H7 (cell line): ENCODE data around the gene SAMD4A. TPM values are rescaled to one million over a fixed set of nuclear protein-coding genes. Genes with fewer than 3 reads are reported as not detected.
A peak's percentile ranks its signal among the peaks of the same experiment; 100 is the strongest.

Experiments
- DNase-seq: peaks from one replicate; pipeline ENCODE4 v3.0.0; 2012
- H3K27me3 ChIP-seq: 2 replicates; pipeline ENCODE4 v1.6.0; 2011; ENCODE audit warnings: mild to moderate bottlenecking, low read length; ENCODE audit not compliant: control insufficient read depth, insufficient read depth
- H3K36me3 ChIP-seq: replicated peaks from 2 replicates; pipeline ENCODE4 v1.5.1; 2011; ENCODE audit warnings: low read length; ENCODE audit not compliant: control insufficient read depth, insufficient read depth
- H3K4me3 ChIP-seq: 2 replicates; pipeline ENCODE4 v1.5.1; 2011; ENCODE audit warnings: low read depth, mild to moderate bottlenecking, control low read depth, low read length, moderate library complexity; ENCODE audit not compliant: insufficient read depth
- total RNA-seq: library from RNA; depleted of rRNA; stranded (reverse); fragments of >200 nt; shearing (Covaris generic); gene quantifications from 2 replicates; pipeline ENCODE4 v1.2.3, GENCODE V29; 2014

SAMD4A gene
- total RNA-seq, 1 experiment from 2014 or later, result 8.5 TPM

DNA sequence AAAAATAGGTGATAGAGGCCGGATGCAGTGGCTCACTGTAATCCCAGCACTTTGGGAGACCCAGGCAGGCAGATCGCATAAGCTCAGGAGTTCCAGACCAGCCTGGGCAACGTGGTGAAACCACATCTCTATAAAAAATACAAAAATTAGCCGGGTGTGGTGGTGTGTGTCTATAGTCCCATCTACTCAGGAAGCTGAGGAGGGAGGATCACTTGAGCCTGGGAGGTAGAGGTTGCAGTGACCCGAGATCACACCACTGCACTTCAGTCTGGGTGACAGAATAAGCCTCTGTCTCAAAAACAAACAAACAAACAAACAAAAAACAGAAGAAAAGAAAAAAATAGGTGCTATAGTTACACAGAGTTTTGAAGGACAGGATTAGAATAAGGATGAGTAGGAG is 142.1 kb downstream of the SAMD4A start:
- Histone ChIP-seq H3K36me3 (no peaks in the 10 kb centered on the region), H3K4me3 (no peak overlapping the region), H3K27me3 (no peaks in the 10 kb centered on the region)
- DNase-seq, result no peak

DNA sequence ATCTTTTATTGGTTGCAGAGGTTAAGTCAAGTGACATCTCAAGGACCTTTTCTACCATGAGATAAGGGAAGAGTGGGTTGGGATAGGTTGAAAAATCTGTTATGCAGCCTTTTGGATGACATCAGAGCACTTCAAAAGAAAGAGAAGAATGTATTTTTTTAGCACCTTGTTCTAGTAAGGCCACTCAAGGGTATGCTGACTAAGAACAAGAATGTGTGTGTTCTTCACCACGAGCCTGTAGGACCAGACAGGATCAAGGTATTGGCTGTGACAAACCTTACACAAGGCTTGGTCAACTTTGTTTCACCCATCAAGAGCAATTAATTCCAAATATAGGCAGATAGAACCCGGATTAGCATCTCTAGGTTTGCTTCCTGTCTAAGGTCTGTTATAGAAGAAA is 142.5 kb downstream of the SAMD4A start:
- H3K4me3 ChIP-seq, result no peak overlapping the region
- no peaks in the 10 kb centered on the region for H3K27me3 ChIP-seq
- H3K36me3 ChIP-seq, result no peaks in the 10 kb centered on the region
- no peak for DNase-seq

- Histone ChIP-seq H3K4me3 (no peak overlapping the region), H3K27me3 (no peaks in the 10 kb centered on the region), H3K36me3 (no peaks in the 10 kb centered on the region)
- DNase-seq, result no peak
Measured at GRCh38 chr14:54709867-54710266, 142.9 kb downstream of the SAMD4A start.

- Histone ChIP-seq H3K4me3 (no peak overlapping the region), H3K27me3 (no peaks in the 10 kb centered on the region), H3K36me3 (no peaks in the 10 kb centered on the region)
- DNase-seq, result no peak
Measured at GRCh38 chr14:54711312-54711711, 144.4 kb downstream of the SAMD4A start.

- no peaks in the 10 kb centered on the region for H3K36me3 ChIP-seq
- no peak for DNase-seq
- no peak overlapping the region for H3K4me3 ChIP-seq
- no peaks in the 10 kb centered on the region for H3K27me3 ChIP-seq
Measured at GRCh38 chr14:54711812-54712464, 145.0 kb downstream of the SAMD4A start.

DNA sequence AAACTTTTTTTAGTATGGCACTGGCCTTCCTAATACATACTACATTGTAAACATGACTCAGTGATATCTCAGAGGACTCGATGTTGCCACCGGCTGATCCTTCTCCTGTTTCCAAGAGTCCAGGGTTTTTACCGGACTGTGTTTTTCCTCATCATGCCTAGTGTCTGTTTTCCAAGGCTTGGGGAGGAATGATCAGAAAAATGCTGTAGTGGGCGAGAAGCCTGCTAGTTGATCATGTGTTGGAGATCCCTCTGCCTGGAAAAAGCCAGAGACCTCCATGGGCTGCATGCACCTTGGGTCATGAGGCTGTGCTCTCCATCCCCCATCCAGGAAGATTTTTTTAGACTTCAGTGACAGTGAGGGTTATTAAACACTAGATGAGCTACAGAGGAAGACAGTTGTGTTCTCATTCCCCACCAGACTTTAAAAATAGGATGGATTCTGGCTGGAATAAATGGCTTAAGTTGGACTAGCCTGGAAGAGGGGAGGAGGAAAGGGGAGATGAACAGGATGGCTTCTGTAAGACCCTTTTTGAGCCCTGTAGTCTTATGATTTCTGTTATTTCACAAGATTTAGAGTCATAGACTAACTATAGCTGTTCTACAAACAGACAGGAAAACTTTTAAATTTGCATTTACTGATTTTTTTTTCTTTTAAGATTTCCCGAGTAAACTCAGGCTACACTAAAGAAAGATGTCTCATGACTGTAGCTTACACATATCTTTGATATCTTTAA is 145.7 kb downstream of the SAMD4A start:
- H3K27me3 ChIP-seq, result no peaks in the 10 kb centered on the region
- no peak overlapping the region for H3K4me3 ChIP-seq
- H3K36me3 ChIP-seq, result no peaks in the 10 kb centered on the region
- no peak for DNase-seq

GRCh38 chr14:54713379-54713778 is 146.5 kb downstream of the SAMD4A start:
- H3K36me3 ChIP-seq, result no peaks in the 10 kb centered on the region
- no peaks in the 10 kb centered on the region for H3K27me3 ChIP-seq
- no peak for DNase-seq
- H3K4me3 ChIP-seq, result no peak overlapping the region

DNA sequence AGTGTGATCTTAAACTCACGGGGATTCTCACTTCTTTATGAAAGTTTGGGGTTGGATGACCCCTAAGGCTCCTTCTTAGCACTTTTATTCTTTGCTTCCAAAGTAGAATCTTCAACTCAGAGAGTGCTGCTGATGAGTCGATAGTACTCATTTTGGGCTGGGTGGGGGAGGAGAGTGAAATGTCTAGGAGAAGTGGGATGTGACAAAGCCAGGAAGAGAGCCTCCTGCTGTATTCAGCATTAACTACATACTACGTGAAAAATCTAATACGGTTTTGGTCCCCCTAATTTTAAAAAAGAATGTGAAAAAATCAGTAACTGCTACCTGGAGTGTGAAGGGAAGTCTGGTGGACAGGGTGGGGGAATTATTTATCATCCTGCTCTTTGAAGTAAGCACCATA is 148.3 kb downstream of the SAMD4A start:
- Histone ChIP-seq H3K4me3 (no peak overlapping the region), H3K36me3 (no peaks in the 10 kb centered on the region), H3K27me3 (no peaks in the 10 kb centered on the region)
- no peak for DNase-seq

DNA sequence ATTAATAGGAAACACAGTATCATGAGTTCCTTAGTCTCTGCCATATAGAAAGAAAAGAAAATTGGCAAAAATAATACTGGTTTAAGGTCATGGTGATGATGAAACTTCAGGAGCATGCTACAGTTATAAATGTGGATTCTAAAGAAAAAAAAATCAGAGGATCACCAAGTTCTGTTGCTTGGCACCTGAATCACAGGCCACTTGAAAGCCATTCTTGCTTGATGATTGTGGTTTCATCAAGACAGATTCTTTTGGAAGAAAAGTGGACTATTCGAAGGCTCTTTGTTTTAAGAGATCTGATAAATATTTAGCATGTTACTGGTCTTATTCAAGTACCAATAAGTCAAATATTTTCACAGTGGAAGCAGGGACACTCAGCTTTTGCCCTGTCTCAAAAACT is 148.9 kb downstream of the SAMD4A start:
- no peak overlapping the region for H3K4me3 ChIP-seq
- DNase-seq, result no peak
- H3K36me3 ChIP-seq, result no peaks in the 10 kb centered on the region
- H3K27me3 ChIP-seq, result no peaks in the 10 kb centered on the region

GRCh38 chr14:54716862-54717261 is 149.9 kb downstream of the SAMD4A start:
- H3K4me3 ChIP-seq, result no peak overlapping the region
- no peaks in the 10 kb centered on the region for H3K27me3 ChIP-seq
- no peak for DNase-seq
- H3K36me3 ChIP-seq, result no peaks in the 10 kb centered on the region

GRCh38 chr14:54718046-54718445 is 151.1 kb downstream of the SAMD4A start:
- H3K4me3 ChIP-seq, result no peak overlapping the region
- no peak for DNase-seq

GRCh38 chr14:54719406-54719805 is 152.5 kb downstream of the SAMD4A start:
- DNase-seq, result no peak
- Histone ChIP-seq H3K36me3 (no peaks in the 10 kb centered on the region), H3K4me3 (no peak overlapping the region), H3K27me3 (no peaks in the 10 kb centered on the region)

More at GRCh38 chr14:54718046-54718445, 151.1 kb downstream of the SAMD4A start:
- Histone ChIP-seq H3K27me3 (no peaks in the 10 kb centered on the region), H3K36me3 (no peaks in the 10 kb centered on the region)

DNA sequence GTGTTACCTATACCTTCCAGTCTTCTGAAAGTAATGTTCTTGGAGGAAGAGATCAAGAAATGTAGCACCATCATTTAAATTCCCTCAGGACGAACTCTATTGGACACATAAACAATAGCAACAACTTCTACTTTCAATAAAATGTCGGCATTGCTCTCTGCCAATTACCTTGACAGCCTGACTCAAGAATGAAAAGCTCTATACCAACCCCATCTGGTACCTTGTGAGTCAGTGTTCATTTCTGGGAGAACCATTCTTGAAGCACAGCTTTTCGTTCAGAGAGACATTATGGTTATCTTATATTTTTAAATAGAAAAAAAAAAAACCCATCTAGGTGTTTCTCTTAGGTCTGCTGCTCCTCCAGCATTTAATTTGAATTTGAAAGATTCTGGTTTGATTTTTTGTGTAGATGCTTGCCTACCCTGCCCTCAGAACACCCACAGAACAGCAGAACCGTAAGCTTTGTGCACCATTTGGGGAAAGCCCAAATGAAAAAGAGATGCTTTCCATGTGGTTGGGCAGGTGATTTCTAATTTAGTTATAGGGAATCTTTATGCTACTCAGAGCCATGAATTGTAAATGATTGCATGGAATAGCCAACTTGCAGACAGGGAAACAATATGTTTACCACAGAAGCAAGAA is 156.0 kb downstream of the SAMD4A start:
- no peaks in the 10 kb centered on the region for H3K27me3 ChIP-seq
- H3K4me3 ChIP-seq, result no peak overlapping the region
- no peaks in the 10 kb centered on the region for H3K36me3 ChIP-seq
- peak; percentile 8 for DNase-seq

DNA sequence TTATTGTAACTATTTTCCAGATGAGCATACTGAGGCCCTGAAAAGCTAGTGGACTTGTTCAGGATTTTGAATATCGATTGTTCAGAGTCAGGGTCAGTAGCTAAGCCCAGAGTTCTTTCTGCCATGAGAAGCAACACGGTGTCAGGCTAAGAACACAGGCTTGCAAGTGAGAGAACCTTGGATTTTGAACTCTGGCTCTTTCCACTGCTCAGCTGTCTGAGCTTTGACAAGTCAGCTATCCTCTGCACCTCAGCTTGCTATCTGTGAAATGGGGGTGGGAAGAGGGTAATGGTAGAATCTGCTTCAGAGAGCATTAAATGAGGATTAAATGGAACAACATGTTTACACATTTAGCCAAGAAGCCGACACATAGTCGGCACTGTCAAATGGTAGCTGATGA is 157.2 kb downstream of the SAMD4A start:
- no peaks in the 10 kb centered on the region for H3K36me3 ChIP-seq
- DNase-seq, result no peak
- no peak overlapping the region for H3K4me3 ChIP-seq
- H3K27me3 ChIP-seq, result no peaks in the 10 kb centered on the region

DNA sequence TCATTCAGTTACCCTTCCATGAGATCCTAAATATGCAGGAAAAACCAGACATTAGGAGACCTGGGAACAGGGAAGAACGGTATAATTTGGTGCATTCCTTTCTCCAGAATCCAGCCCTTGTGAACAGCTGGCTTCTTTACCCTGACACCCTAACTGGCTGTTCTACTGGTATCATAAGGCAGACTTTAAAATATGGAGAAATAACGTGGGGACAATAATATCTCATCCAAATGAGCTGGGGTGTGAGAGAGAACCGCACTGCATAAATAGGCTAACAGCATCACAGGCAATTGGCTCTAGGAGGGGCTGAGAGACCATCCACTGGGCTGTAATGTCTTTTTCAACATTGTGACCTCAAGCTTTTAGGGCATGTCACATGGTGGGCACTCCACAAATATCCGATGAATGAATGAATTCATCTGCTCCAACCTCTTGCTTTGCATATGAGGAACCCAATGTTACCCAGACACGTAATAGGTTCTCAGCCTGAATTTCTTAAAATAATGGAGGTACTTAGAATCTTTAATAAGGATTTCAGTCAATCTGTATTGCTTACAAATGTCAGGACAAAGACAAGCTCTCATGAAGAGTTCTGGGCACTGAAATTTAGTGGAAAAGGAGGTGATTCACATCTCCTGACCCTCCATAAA is 157.9 kb downstream of the SAMD4A start:
- Histone ChIP-seq H3K4me3 (no peak overlapping the region), H3K36me3 (no peaks in the 10 kb centered on the region), H3K27me3 (no peaks in the 10 kb centered on the region)
- DNase-seq, result no peak
